OCI-LY7 (cell line): Measurements from ENCODE around the gene FBXO31.

ENCODE experiments used
- EZH2phosphoT487 ChIP-seq: fragments of 200-600 bp; sonication (generic); IDR thresholded peaks from 2 replicates; pipeline ENCODE4 v1.6.1; 2018; ENCODE audit warnings: low read depth, borderline replicate concordance, mild to moderate bottlenecking, mixed run types, antibody characterized with exemption, low read length, moderate library complexity, mixed read lengths
- TF ChIP-seq, protein P1 (sequence below): fragments of 200-600 bp; sonication (generic); conservative IDR thresholded peaks from 2 replicates; pipeline ENCODE4 v1.5.1; 2014; ENCODE audit warnings: mild to moderate bottlenecking, antibody characterized with exemption, low read length, moderate library complexity, mixed read lengths

DNA sequence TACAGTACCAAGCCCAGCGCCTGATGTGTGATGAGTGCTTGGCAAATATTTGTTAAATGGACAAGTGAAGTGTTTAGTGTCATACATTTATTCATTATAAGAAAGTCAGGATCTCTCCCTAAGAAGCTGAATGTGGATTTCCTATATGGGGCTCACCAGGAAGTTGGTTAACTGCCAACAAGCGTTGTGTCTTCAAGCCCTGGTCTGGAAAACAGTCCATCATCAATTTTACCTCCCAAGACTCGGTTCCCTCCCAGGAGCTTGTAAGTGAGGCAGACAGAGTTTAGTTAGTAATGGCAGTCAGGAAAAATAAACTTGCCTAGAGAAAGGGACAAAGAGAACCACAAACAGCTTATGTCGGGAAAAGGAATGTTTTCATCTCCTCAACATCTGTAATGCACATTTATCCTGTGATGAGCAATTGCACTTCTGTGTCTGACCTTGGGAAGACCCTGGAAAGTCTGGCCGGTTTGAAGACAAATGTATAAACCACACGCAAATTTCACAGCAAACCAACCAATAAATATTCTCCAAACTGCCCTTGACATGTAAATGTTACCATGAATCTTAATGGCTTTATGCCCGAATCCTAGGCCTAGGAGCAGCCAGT, 94.7 kb downstream of the FBXO31 start:
- TF ChIP-seq EZH2phosphoT487 = no peak
- TF ChIP-seq, protein P1, sequence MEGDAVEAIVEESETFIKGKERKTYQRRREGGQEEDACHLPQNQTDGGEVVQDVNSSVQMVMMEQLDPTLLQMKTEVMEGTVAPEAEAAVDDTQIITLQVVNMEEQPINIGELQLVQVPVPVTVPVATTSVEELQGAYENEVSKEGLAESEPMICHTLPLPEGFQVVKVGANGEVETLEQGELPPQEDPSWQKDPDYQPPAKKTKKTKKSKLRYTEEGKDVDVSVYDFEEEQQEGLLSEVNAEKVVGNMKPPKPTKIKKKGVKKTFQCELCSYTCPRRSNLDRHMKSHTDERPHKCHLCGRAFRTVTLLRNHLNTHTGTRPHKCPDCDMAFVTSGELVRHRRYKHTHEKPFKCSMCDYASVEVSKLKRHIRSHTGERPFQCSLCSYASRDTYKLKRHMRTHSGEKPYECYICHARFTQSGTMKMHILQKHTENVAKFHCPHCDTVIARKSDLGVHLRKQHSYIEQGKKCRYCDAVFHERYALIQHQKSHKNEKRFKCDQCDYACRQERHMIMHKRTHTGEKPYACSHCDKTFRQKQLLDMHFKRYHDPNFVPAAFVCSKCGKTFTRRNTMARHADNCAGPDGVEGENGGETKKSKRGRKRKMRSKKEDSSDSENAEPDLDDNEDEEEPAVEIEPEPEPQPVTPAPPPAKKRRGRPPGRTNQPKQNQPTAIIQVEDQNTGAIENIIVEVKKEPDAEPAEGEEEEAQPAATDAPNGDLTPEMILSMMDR = no peak
